HCT116 (cell line): ENCODE results near the gene SLC22A15.

Source experiments
- EZH2 ChIP-seq: fragments of 200-600 bp; sonication (generic); IDR thresholded peaks from 2 replicates; pipeline ENCODE4 v1.6.1; 2017; ENCODE audit warnings: antibody characterized with exemption, mixed run types
- SP1 ChIP-seq: IDR thresholded peaks from 2 replicates; pipeline ENCODE4 v1.6.1; 2012; ENCODE audit warnings: low read depth
- TF ChIP-seq, protein P1 (sequence below), 3 experiments: fragments of 200-600 bp in 1 of 3; sonication (generic) in 1 of 3; IDR thresholded peaks in 2 of 3; conservative IDR thresholded peaks in 1 of 3; 2 replicates each; pipeline ENCODE4 v1.5.1; 2012 to 2017; ENCODE audit warnings: low read depth in 2 of 3, low read length in 2 of 3, antibody characterized with exemption in 1 of 3, borderline replicate concordance in 1 of 3, control low read depth in 1 of 3, mild to moderate bottlenecking in 1 of 3, mixed read lengths in 1 of 3, mixed run types in 1 of 3, moderate library complexity in 1 of 3; ENCODE audit not compliant: insufficient read depth in 1 of 3

DNA sequence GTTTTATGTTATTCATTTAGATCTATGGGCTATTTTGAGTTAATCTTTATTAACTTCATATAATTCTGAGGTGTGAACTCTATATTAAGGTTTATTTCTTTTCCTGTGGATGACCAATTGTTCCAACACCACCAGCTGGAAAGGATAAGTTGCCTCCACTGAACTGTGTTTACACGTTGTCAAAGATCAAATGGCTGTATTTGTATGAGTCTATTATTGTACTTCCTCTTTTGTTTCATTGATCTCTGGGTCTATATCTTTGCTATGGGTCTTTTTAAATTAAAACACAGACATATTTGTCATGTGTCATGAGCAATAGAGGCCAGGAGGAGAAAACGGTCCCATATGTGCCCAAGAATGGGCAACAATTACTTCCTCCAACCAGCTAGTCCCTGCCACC, 129.7 kb downstream of the SLC22A15 start:
- TF ChIP-seq SP1 (no peak), EZH2 (no peak)
- TF ChIP-seq, protein P1, sequence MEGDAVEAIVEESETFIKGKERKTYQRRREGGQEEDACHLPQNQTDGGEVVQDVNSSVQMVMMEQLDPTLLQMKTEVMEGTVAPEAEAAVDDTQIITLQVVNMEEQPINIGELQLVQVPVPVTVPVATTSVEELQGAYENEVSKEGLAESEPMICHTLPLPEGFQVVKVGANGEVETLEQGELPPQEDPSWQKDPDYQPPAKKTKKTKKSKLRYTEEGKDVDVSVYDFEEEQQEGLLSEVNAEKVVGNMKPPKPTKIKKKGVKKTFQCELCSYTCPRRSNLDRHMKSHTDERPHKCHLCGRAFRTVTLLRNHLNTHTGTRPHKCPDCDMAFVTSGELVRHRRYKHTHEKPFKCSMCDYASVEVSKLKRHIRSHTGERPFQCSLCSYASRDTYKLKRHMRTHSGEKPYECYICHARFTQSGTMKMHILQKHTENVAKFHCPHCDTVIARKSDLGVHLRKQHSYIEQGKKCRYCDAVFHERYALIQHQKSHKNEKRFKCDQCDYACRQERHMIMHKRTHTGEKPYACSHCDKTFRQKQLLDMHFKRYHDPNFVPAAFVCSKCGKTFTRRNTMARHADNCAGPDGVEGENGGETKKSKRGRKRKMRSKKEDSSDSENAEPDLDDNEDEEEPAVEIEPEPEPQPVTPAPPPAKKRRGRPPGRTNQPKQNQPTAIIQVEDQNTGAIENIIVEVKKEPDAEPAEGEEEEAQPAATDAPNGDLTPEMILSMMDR (IDR thresholded peaks at IDR 0.05 in 2 of 3, conservative IDR thresholded peaks at IDR 0.05 in 1 of 3; ENCODE audit: borderline replicate concordance in 1 of 3, insufficient read depth in 1 of 3, low read depth in 2 of 3, low read length in 2 of 3), result no peak
